Activated T-helper 2 cell treated with anti-CD3 and anti-CD28 coated beads, Interferon-gamma antibody, Interleukin-2, Interleukin-4, amounts not matched to agents 10 μg/mL and 5 μg/mL and 100 μg/mL, durations not matched to agents 14 hours and 24 hours and 36 hours (primary cell): Measurements from ENCODE around the gene CHD6. TPM values are rescaled to one million over a fixed set of nuclear protein-coding genes. Genes with fewer than 3 reads are reported as not detected.

ENCODE experiments used
- DNase-seq: peaks from one replicate; pipeline ENCODE4 v3.0.0; 2021; ENCODE audit warnings: low spot score
- H3K27ac Mint-ChIP-seq: one replicate; pipeline ENCODE4 v1.8.0; 2021; ENCODE audit warnings: mixed read lengths
- H3K27me3 Mint-ChIP-seq: one replicate; pipeline ENCODE4 v1.8.0; 2021; ENCODE audit warnings: low read depth, mixed read lengths
- H3K36me3 Mint-ChIP-seq: one replicate; pipeline ENCODE4 v1.8.0; 2021; ENCODE audit warnings: low read depth, mixed read lengths
- H3K4me1 Mint-ChIP-seq: one replicate; pipeline ENCODE4 v1.8.0; 2021; ENCODE audit warnings: low read depth, mixed read lengths
- H3K4me3 Mint-ChIP-seq: one replicate; pipeline ENCODE4 v1.8.0; 2021; ENCODE audit warnings: low read depth, mild to moderate bottlenecking, moderate library complexity, mixed read lengths
- H3K9me3 Mint-ChIP-seq: one replicate; pipeline ENCODE4 v1.8.0; 2021; ENCODE audit warnings: mixed read lengths
- intact Hi-C: fragments of 100-400 bp; cut with micrococcal nuclease; formaldehyde crosslinking; loops from one replicate; pipeline ENCODE4 v1.15.1; 2023
- total RNA-seq: library from RNA; stranded (reverse); gene quantifications from 2 replicates; pipeline ENCODE4 v1.2.3, GENCODE V29; 2022

The CHD6 gene
- total RNA-seq, 1 donor from 2014 or later = 32.7 TPM

GRCh38 chr20:41475503-41475902, 142.7 kb downstream of the CHD6 start:
- Mint-ChIP-seq H3K27me3 (no peaks in the 10 kb centered on the region), H3K4me3 (no peak overlapping the region), H3K36me3 (peaks cover 56% of the 10 kb centered on the region), H3K27ac (no peak overlapping the region), H3K4me1 (peaks cover 29% of the 10 kb centered on the region), H3K9me3 (peaks cover 6% of the 10 kb centered on the region)
- no peak for DNase-seq
- intact Hi-C loops = loop anchor here (5.0 kb wide), 2 partner anchors 38 to 142 kb away; partner anchors contain the start of gene CHD6

GRCh38 chr20:41470362-41471095, 147.6 kb downstream of the CHD6 start:
- no peak for DNase-seq
- intact Hi-C loops = no loop called here
- H3K4me1 Mint-ChIP-seq = peaks cover 6% of the 10 kb centered on the region
- H3K27ac Mint-ChIP-seq = no peak overlapping the region
- H3K4me3 Mint-ChIP-seq = no peak overlapping the region
- peaks cover 20% of the 10 kb centered on the region for H3K36me3 Mint-ChIP-seq
- no peaks in the 10 kb centered on the region for H3K9me3 Mint-ChIP-seq
- H3K27me3 Mint-ChIP-seq = no peaks in the 10 kb centered on the region

- no peak overlapping the region for H3K27ac Mint-ChIP-seq
- H3K27me3 Mint-ChIP-seq = no peaks in the 10 kb centered on the region
- no peak for DNase-seq
- no peaks in the 10 kb centered on the region for H3K9me3 Mint-ChIP-seq
- H3K4me1 Mint-ChIP-seq = no peaks in the 10 kb centered on the region
- H3K4me3 Mint-ChIP-seq = no peak overlapping the region
- intact Hi-C loops = no loop called here
- H3K36me3 Mint-ChIP-seq = peaks cover 25% of the 10 kb centered on the region
These were observed 148.3 kb downstream of the CHD6 start for GRCh38 chr20:41469868-41470267.

GRCh38 chr20:41468994-41469600, 149.1 kb downstream of the CHD6 start:
- Mint-ChIP-seq H3K27me3 (no peaks in the 10 kb centered on the region), H3K9me3 (no peaks in the 10 kb centered on the region), H3K27ac (no peak overlapping the region), H3K4me3 (no peak overlapping the region), H3K4me1 (no peaks in the 10 kb centered on the region), H3K36me3 (peaks cover 29% of the 10 kb centered on the region)
- DNase-seq = no peak
- intact Hi-C loops = no loop called here

GRCh38 chr20:41467690-41468089, 150.5 kb downstream of the CHD6 start:
- H3K36me3 Mint-ChIP-seq = peaks cover 29% of the 10 kb centered on the region

GRCh38 chr20:41467220-41467619, 151.0 kb downstream of the CHD6 start:
- Mint-ChIP-seq H3K4me1 (peaks cover 6% of the 10 kb centered on the region), H3K27me3 (no peaks in the 10 kb centered on the region), H3K36me3 (peaks cover 27% of the 10 kb centered on the region), H3K27ac (no peak overlapping the region), H3K9me3 (no peaks in the 10 kb centered on the region), H3K4me3 (no peak overlapping the region)
- intact Hi-C loops = no loop called here
- DNase-seq = no peak

More at GRCh38 chr20:41467690-41468089, 150.5 kb downstream of the CHD6 start:
- H3K4me3 Mint-ChIP-seq = no peak overlapping the region
- DNase-seq = no peak
- intact Hi-C loops = no loop called here
- peaks cover 1% of the 10 kb centered on the region for H3K4me1 Mint-ChIP-seq
- no peaks in the 10 kb centered on the region for H3K27me3 Mint-ChIP-seq
- H3K27ac Mint-ChIP-seq = no peak overlapping the region
- no peaks in the 10 kb centered on the region for H3K9me3 Mint-ChIP-seq

- Mint-ChIP-seq H3K4me3 (no peak overlapping the region), H3K36me3 (peaks cover 43% of the 10 kb centered on the region), H3K27me3 (no peaks in the 10 kb centered on the region), H3K27ac (no peak overlapping the region), H3K4me1 (peaks cover 14% of the 10 kb centered on the region), H3K9me3 (peaks cover 6% of the 10 kb centered on the region)
- intact Hi-C loops = no loop called here
- no peak for DNase-seq
These were observed 154.6 kb downstream of the CHD6 start for GRCh38 chr20:41463567-41463966.

- H3K4me1 Mint-ChIP-seq = peaks cover 14% of the 10 kb centered on the region
These were observed 155.6 kb downstream of the CHD6 start for GRCh38 chr20:41462372-41463161.

GRCh38 chr20:41458761-41459160, 159.4 kb downstream of the CHD6 start:
- Mint-ChIP-seq H3K27ac (no peak overlapping the region), H3K9me3 (peaks cover 6% of the 10 kb centered on the region), H3K27me3 (no peaks in the 10 kb centered on the region), H3K4me1 (peaks cover 14% of the 10 kb centered on the region), H3K36me3 (peaks cover 43% of the 10 kb centered on the region), H3K4me3 (no peak overlapping the region)
- intact Hi-C loops = no loop called here
- DNase-seq = no peak

More at GRCh38 chr20:41462372-41463161, 155.6 kb downstream of the CHD6 start:
- Mint-ChIP-seq H3K36me3 (peaks cover 43% of the 10 kb centered on the region), H3K27me3 (no peaks in the 10 kb centered on the region), H3K27ac (peak overlapping the region; percentile 1), H3K9me3 (peaks cover 6% of the 10 kb centered on the region), H3K4me3 (no peak overlapping the region)
- intact Hi-C loops = loop anchor here (1.0 kb wide), 2 partner anchors 19 to 25 kb away; no protein-coding TSS in a partner anchor
- no peak for DNase-seq

- DNase-seq = no peak
- H3K36me3 Mint-ChIP-seq = peaks cover 46% of the 10 kb centered on the region
- H3K4me3 Mint-ChIP-seq = no peak overlapping the region
- intact Hi-C loops = no loop called here
- H3K27me3 Mint-ChIP-seq = no peaks in the 10 kb centered on the region
- peaks cover 6% of the 10 kb centered on the region for H3K9me3 Mint-ChIP-seq
- peaks cover 9% of the 10 kb centered on the region for H3K4me1 Mint-ChIP-seq
- H3K27ac Mint-ChIP-seq = no peak overlapping the region
These were observed 160.9 kb downstream of the CHD6 start for GRCh38 chr20:41457173-41457857.

- H3K36me3 Mint-ChIP-seq = peaks cover 47% of the 10 kb centered on the region
- peaks cover 6% of the 10 kb centered on the region for H3K9me3 Mint-ChIP-seq
- no peak overlapping the region for H3K4me3 Mint-ChIP-seq
- H3K27me3 Mint-ChIP-seq = no peaks in the 10 kb centered on the region
- no peaks in the 10 kb centered on the region for H3K4me1 Mint-ChIP-seq
- H3K27ac Mint-ChIP-seq = no peak overlapping the region
- intact Hi-C loops = no loop called here
- no peak for DNase-seq
These were observed 161.8 kb downstream of the CHD6 start for GRCh38 chr20:41456351-41456750.

GRCh38 chr20:41454250-41454649, 163.9 kb downstream of the CHD6 start:
- no peaks in the 10 kb centered on the region for H3K4me1 Mint-ChIP-seq
- DNase-seq = no peak
- peaks cover 51% of the 10 kb centered on the region for H3K36me3 Mint-ChIP-seq
- intact Hi-C loops = no loop called here
- no peaks in the 10 kb centered on the region for H3K9me3 Mint-ChIP-seq
- no peaks in the 10 kb centered on the region for H3K27me3 Mint-ChIP-seq
- H3K4me3 Mint-ChIP-seq = no peak overlapping the region
- no peak overlapping the region for H3K27ac Mint-ChIP-seq
